OCI-LY7 (cell line): ENCODE data around the gene NYNRIN.

Experiments
- CTCF ChIP-seq: fragments of 200-600 bp; sonication (generic); conservative IDR thresholded peaks from 2 replicates; pipeline ENCODE4 v1.5.1; 2014; ENCODE audit warnings: mild to moderate bottlenecking, antibody characterized with exemption, low read length, moderate library complexity, mixed read lengths
- EZH2phosphoT487 ChIP-seq: fragments of 200-600 bp; sonication (generic); IDR thresholded peaks from 2 replicates; pipeline ENCODE4 v1.6.1; 2018; ENCODE audit warnings: low read depth, borderline replicate concordance, mild to moderate bottlenecking, mixed run types, antibody characterized with exemption, low read length, moderate library complexity, mixed read lengths

- TF ChIP-seq CTCF: no peak
- no peak for TF ChIP-seq EZH2phosphoT487
Observed at GRCh38 chr14:24435998-24436354, 37.2 kb downstream of the NYNRIN start.
